GM19468 (cell line): ENCODE results near the gene PC.

ENCODE experiments used
- ATAC-seq: cut with Tn5 transposase; IDR thresholded peaks from one replicate; pipeline ENCODE4 v1.9.1; 2021; ENCODE audit warnings: mild to moderate bottlenecking, moderate library complexity, moderate number of reproducible peaks; ENCODE audit not compliant: unreplicated experiment; ENCODE audit errors: extremely low read depth

Gene PC

DNA sequence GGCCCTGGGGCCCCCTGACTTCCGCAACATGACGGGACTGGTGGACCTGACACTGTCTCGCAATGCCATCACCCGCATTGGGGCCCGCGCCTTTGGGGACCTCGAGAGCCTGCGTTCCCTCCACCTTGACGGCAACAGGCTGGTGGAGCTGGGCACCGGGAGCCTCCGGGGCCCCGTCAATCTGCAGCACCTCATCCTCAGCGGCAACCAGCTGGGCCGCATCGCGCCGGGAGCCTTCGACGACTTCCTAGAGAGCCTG lies 100.3 kb downstream of the PC start:
- no peak for ATAC-seq

DNA sequence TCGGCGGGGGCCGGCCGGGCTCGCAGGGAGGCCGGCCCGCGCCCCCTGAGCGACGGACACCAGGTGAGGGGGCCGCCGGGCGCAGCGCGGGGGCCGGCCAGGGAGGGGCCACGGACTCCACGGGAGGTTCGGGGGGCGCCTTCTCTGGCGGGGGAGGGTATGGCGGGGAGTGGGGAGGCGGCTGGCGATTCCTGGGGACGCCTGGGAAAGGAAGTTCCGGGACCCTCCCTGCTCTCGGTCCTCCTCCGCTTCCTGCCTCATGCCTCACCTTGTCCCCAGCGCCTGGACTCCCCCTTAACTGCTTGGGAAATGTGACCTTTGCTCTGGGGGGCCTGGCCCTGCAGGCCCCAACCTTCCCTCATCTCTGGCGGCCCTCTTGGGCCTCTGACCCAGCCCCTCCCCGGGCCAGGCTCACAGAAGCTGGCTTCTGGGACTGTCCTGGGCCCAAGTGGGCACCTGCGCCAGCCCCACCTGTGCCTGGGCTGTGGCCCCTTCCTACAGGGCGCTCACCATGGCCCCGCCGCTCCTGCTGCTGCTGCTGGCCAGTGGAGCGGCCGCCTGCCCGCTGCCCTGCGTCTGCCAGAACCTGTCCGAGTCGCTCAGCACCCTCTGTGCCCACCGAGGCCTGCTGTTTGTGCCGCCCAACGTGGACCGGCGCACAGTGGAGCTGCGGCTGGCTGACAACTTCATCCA lies 100.8 kb downstream of the PC start:
- ATAC-seq, result no peak

DNA sequence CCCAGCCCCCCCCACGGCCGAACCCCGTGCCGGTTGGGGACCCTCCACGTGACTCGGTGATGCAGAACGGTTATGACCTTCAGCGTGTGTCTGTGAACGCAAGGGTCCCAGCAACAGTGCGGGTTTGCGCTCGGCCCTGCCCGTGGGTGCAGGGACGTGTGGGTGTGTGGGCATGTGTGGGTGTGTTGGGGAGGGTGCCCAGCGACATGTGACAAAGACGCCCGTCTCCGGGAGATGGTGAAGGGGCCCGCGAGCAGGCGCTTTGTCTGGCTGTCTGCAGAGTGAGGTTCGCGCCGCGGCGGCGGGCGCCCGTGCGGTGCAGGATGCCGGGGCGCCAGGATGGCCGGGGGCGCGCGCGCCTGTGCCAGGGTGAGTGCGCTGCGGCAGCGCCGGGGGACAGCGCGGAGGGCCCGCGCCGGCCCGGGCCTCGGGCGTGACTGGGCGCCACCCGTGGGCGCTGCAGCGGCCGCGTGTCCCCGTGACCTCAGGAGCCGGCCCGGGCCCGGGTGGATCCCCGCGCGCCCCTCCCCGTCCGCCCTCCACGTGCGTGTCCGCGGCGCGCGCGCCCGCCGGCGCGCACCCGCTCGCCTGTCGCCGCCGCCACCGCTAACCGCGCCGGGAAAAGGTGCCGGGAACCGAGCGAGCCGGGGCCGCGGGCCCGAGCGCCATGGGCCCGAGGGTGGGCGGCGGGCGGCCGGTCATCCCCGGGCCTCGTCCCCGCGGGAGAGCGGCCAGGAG lies 101.5 kb downstream of the PC start, which contains the start of gene LRFN4:
LRFN4 (plus strand) TSS at position 569 of the 738 bp plus-strand sequence. CDS start 681 bp downstream, outside the sequence.
- no peak for ATAC-seq

DNA sequence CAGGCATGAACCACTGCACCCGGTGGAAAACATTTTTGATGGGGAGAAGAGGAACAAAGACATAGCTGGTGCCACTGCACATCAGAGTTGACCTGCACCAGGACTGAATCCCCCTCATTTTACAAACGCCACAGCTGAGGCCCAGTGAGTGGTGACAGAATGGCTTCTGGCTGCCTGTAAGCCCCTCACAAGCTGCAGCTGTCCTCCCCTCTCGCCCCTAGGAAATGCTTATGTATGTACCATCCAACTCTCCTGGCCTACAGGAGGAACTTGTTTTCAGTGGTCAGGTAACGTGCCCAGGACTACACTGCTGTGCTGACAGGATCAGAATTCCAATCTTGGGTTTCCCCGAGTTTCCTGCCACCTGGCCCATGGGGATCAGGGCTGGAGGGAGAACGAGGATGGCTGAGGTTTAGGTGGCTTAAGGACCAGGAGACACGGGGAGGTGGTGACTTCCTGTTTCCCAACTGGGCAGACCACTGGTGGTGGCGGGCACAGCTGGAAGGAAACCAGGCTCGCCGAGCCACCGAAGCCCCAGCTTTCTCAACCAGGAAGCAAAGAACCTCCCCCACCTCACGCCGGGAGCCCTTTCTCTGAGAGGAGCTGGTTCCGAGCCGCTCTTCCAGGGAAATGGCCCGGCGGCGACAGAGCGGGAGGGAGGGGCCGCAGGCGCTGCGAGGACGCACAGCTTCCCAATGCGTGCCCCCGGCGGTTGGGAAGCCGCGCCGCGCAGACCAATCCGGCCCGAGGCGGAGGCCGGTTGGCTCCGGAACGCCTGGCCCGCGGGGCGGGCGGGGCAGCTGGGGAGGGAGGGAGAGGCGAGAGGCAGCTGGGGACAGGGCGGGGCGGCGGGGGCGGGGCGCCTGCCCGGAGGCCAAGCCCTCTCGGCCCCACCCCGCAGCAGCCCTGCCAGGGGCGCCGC lies 102.3 kb downstream of the PC start:
- peak; percentile 77 for ATAC-seq

- ATAC-seq, result no peak
Observed at GRCh38 chr11:66854729-66855211, 103.4 kb downstream of the PC start.

DNA sequence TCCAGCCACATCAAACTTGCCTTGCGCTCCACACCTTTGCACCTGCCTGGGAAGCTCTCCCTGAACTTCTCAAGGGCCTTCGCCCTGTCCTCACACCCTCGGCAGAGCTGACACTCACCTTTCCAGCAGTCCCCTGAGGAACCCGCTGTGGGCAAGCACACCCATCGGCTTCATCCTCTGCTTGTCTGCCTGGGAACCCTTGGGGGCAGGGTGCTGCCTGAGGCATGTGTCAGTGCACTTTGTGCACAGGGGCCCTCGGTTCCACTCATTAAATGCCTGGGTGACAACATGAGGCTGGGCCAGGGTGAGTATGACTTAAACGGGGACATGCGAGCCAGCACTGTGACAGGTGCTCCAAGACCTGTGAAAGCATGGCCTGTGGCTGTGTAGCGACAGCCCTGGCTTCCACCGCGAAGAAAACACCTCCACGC lies 103.9 kb downstream of the PC start:
- no peak for ATAC-seq

GRCh38 chr11:66853242-66854229 lies 104.6 kb downstream of the PC start:
- no peak for ATAC-seq

GRCh38 chr11:66852466-66853241 lies 105.5 kb downstream of the PC start:
- ATAC-seq, result no peak

DNA sequence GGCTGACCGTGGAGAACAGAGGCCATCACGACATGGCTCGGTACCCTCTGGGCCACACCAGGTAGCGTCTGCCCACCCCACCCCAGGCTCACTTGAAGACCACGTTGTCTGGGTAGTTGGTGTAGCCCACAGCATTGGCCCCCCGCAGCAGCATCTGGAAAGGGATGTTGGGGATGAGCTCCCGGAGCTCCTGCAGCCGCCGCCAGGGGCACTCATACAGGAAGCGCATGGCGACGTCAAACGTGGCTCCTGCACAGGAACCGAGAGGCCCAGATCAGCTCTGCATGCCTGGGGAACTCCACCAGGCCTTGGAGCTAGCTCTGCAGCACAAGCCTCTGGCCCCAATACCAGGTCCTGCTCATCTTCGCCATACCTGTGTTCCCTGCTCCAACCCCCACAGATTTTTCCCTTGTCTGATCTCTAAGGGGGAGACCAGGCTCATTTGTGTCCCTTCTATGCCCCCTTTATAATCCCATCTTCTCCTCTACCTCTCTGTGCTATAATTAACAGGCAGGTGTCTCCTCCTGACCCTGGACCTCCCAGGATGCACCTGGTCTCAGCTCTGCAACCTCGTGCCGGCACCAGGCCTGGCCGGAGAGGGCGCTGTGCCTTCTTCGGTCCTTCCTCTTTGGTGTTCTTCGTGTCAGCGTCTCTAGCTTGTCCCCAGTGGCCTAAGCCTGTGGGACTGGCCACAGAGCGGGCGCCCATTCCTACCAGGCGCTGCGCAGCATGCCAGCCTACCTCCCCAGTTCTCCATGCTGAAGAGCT lies 106.3 kb downstream of the PC start:
- ATAC-seq, result no peak

DNA sequence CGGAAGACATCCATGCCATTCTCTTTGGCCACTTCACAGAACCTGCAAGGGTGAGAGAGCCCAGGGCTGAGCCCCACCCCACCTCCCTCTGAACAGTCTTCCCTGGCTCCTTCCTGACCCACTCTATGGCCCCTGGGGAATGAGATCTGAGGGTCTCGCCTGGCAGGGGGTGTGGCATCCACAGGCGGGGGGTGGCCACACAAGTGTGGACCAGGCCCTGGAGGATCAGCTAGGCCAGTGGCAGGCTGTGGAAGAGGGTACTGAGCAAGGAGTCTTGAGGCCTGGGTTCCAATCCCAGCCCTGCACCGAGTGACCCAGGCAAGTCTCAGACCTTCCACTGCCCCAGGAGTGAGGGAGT lies 107.0 kb downstream of the PC start:
- no peak for ATAC-seq

GRCh38 chr11:66850588-66851238 lies 107.5 kb downstream of the PC start:
- no peak for ATAC-seq

- no peak for ATAC-seq
Observed at GRCh38 chr11:66850235-66850587, 108.0 kb downstream of the PC start.

GRCh38 chr11:66849501-66850234 lies 108.5 kb downstream of the PC start:
- no peak for ATAC-seq

GRCh38 chr11:66848671-66849500 lies 109.3 kb downstream of the PC start:
- ATAC-seq, result no peak

- ATAC-seq, result no peak
Observed at GRCh38 chr11:66847461-66848232, 110.5 kb downstream of the PC start.

DNA sequence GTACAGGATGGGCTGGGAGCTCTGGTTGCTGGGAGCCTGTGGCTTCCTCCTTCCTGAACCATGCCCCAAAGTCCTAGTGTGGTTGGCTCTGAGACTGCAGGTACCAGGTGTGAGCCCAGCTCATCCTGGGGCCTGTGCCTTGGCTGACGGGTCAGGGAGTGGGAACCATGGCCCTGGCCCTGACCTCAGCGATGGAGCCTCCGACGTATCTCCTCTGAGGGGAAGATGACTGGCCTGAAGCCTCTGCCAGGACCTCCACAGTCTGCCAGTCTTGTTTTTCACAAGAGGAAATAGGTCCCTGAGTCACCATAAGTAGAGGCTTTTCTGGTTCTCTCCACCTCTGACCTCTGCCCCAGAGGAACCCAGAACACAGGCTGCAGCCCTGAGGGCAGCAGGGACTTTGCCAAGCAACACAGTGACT lies 111.5 kb downstream of the PC start:
- ATAC-seq, result no peak
